AG10803 (cell line): ENCODE data around the gene MAVS.

Experiments
- DNase-seq: peaks from one replicate; pipeline ENCODE4 v3.0.0; 2010; ENCODE audit warnings: low read depth
- H3K4me3 ChIP-seq: 2 replicates; pipeline ENCODE4 v1.5.1; 2011; ENCODE audit warnings: mild to moderate bottlenecking, low read length, control low read depth
- TF ChIP-seq, protein P1 (sequence below): conservative IDR thresholded peaks from 2 replicates; pipeline ENCODE4 v1.5.1; 2011; ENCODE audit warnings: mild to moderate bottlenecking, low read length, control low read depth, inconsistent platforms

MAVS gene

DNA sequence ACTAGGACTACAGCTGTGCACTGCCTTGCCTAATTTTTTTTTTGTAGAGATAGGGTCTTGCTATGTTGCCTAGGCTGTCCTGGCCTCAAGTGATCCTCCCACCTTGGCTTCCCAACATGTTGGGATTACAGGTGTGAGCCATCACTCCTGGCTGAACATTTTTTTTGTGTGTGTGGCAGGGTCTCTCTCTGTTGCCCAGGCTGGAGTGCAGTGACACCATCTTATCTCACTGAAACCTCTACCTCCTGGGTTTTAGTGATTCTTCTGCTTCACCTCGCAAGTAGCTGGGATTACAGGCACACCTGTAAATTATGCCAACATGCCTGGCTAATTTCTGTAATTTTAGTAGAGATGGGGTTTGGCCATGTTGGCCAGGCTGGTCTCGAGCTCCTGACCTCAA is 67.8 kb downstream of the MAVS start:
- H3K4me3 ChIP-seq = no peak overlapping the region
- TF ChIP-seq, protein P1, sequence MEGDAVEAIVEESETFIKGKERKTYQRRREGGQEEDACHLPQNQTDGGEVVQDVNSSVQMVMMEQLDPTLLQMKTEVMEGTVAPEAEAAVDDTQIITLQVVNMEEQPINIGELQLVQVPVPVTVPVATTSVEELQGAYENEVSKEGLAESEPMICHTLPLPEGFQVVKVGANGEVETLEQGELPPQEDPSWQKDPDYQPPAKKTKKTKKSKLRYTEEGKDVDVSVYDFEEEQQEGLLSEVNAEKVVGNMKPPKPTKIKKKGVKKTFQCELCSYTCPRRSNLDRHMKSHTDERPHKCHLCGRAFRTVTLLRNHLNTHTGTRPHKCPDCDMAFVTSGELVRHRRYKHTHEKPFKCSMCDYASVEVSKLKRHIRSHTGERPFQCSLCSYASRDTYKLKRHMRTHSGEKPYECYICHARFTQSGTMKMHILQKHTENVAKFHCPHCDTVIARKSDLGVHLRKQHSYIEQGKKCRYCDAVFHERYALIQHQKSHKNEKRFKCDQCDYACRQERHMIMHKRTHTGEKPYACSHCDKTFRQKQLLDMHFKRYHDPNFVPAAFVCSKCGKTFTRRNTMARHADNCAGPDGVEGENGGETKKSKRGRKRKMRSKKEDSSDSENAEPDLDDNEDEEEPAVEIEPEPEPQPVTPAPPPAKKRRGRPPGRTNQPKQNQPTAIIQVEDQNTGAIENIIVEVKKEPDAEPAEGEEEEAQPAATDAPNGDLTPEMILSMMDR = no peak
- DNase-seq = no peak

GRCh38 chr20:3915691-3916090 is 69.1 kb downstream of the MAVS start:
- DNase-seq = no peak
- H3K4me3 ChIP-seq = no peak overlapping the region
- TF ChIP-seq, protein P1 = no peak

DNA sequence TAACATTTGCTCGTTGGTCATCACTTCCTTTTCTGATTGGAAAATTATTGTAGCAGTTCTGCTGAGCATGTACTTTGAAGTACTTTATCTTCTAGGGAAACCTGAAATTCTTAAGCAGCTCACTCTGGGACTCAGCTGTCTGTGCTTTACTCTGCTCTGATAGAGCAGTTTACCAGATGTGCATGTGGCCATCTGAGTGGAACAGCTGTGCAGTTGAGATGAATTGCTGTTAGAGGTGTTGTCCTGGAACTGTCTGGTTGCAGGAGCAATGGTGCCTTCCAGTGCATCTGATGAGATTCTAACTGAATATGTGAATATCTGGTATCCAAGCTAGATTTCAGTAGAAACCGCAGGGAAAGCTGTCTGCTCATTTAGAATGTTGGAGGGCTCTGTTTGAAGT is 69.7 kb downstream of the MAVS start:
- DNase-seq = no peak
- no peak overlapping the region for H3K4me3 ChIP-seq
- TF ChIP-seq, protein P1 = no peak

DNA sequence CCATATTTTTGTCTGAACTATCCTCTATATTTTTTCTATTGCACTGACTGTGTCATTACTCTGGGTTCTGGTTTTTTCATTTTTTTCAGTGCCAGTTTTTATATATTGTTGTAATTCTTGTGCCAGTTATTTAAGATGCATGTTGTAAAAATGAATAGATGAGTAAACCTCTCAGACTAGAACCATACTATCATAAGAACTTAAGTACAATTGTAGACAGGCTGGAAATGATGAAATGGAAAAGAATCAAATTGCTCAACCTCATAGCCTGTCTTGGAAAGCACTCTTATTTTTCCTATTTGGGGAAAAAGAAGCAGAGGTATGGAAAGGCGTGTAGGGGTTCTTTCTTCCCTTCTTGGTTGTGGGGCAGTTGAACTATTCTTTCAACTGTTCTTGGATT is 72.7 kb downstream of the MAVS start:
- TF ChIP-seq, protein P1 = no peak
- H3K4me3 ChIP-seq = no peak overlapping the region
- peak; percentile 72 for DNase-seq

- DNase-seq = no peak
- TF ChIP-seq, protein P1 = no peak
- H3K4me3 ChIP-seq = no peak overlapping the region
Measured at GRCh38 chr20:3922223-3922982, 75.8 kb downstream of the MAVS start.

GRCh38 chr20:3922983-3923339 is 76.3 kb downstream of the MAVS start:
- TF ChIP-seq, protein P1 = no peak
- H3K4me3 ChIP-seq = no peak overlapping the region
- DNase-seq = no peak

DNA sequence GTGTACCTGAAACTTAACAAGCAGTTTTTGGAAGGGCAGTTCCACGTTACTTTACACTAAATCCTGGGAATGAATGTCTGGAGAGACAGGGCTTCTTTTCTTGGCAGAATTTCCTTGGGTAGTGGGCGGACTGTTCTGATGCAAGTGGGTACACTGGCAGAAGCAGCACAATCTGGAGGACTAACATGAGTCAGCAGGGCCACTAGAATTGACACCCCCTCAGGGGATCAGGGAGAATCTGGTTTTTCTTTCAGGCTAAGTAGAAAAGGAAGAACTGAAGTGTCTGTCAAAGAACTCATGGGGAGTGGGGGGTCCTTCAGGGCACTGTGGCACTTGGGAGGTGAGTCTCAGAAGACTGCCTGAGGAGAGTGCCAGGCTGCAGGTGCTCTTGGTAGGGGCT is 77.2 kb downstream of the MAVS start:
- no peak overlapping the region for H3K4me3 ChIP-seq
- TF ChIP-seq, protein P1 = no peak
- peak; percentile 48 for DNase-seq
